Mesothelial cell of epicardium (in vitro differentiated cells): Measurements from ENCODE around the gene TRAPPC11. TPM values are rescaled to one million over a fixed set of nuclear protein-coding genes. Genes with fewer than 3 reads are reported as not detected.

Experiments used
- DNase-seq, 2 experiments: peaks; one replicate each; pipeline ENCODE4 v3.0.0; 2021; ENCODE audit warnings: low spot score in 2 of 2; ENCODE audit not compliant: unreplicated experiment in 2 of 2
- H3K27ac Mint-ChIP-seq: 2 replicates; pipeline ENCODE4 v1.8.0; 2021; ENCODE audit warnings: mixed read lengths
- H3K27me3 Mint-ChIP-seq: 2 replicates; pipeline ENCODE4 v1.8.0; 2021; ENCODE audit warnings: low read depth, mixed read lengths
- H3K36me3 Mint-ChIP-seq: 2 replicates; pipeline ENCODE4 v1.8.0; 2021; ENCODE audit warnings: mixed read lengths
- H3K4me1 Mint-ChIP-seq: 2 replicates; pipeline ENCODE4 v1.8.0; 2021; ENCODE audit warnings: mixed read lengths
- H3K4me3 Mint-ChIP-seq: 2 replicates; pipeline ENCODE4 v1.8.0; 2021; ENCODE audit warnings: mild to moderate bottlenecking, moderate library complexity, mixed read lengths
- H3K9me3 Mint-ChIP-seq: 2 replicates; pipeline ENCODE4 v1.8.0; 2021; ENCODE audit warnings: mixed read lengths
- total RNA-seq: library from RNA; stranded (reverse); gene quantifications from 3 replicates; pipeline ENCODE4 v1.2.1, GENCODE V29; 2021
- TF ChIP-seq, protein P1 (sequence below): fragments of 200-600 bp; sonication (generic); IDR thresholded peaks from one replicate; pipeline ENCODE4 v1.5.0; 2021; ENCODE audit warnings: antibody characterized with exemption; ENCODE audit not compliant: unreplicated experiment

Gene TRAPPC11
- total RNA-seq, 1 donor from 2014 or later: 47.3 TPM

DNA sequence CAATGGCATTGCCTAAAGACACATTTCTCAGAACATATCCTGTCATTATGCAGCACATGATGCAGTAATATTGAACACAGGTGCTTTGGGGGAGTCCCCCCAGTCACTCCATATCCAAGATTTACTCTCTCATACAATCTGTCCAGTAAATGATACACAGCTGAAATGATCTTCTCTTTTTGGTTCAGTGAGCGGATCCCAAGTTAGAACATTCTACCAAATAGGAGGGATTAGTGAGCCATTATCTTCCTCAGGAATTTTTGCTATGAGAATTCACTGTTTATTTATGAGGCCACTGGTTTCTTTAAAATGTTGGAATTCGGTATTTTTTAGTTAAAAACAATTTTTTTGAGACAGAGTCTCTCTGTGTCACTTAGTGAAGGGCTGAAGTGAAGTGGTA, 96.5 kb downstream of the TRAPPC11 start:
- Mint-ChIP-seq H3K9me3 (peaks cover 23% of the 10 kb centered on the region), H3K27ac (no peak overlapping the region), H3K4me1 (peaks cover 4% of the 10 kb centered on the region), H3K4me3 (no peak overlapping the region), H3K27me3 (no peaks in the 10 kb centered on the region), H3K36me3 (no peaks in the 10 kb centered on the region)
- DNase-seq: no peak
- TF ChIP-seq, protein P1, sequence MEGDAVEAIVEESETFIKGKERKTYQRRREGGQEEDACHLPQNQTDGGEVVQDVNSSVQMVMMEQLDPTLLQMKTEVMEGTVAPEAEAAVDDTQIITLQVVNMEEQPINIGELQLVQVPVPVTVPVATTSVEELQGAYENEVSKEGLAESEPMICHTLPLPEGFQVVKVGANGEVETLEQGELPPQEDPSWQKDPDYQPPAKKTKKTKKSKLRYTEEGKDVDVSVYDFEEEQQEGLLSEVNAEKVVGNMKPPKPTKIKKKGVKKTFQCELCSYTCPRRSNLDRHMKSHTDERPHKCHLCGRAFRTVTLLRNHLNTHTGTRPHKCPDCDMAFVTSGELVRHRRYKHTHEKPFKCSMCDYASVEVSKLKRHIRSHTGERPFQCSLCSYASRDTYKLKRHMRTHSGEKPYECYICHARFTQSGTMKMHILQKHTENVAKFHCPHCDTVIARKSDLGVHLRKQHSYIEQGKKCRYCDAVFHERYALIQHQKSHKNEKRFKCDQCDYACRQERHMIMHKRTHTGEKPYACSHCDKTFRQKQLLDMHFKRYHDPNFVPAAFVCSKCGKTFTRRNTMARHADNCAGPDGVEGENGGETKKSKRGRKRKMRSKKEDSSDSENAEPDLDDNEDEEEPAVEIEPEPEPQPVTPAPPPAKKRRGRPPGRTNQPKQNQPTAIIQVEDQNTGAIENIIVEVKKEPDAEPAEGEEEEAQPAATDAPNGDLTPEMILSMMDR: no peak

DNA sequence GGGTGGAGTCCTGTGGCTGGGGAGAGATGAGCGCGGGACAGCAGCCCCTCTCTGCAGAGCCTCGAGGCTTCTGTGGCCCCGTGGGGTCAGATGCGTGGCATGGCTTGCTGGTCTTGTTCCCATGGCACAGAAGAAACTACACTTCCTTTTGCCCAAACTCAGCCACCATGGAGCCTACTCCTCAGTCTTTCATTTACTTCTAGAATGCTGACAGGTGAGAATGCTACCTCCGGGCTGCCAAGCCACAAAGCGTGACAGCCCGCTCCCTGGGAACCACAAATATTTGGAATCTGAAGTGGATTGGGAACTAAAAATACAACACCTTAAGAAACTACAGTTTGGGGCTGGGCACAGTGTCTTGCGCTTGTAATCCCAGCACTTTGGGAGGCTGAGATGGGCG, 98.0 kb downstream of the TRAPPC11 start:
- TF ChIP-seq, protein P1: no peak
- Mint-ChIP-seq H3K27me3 (no peaks in the 10 kb centered on the region), H3K4me3 (no peak overlapping the region), H3K36me3 (no peaks in the 10 kb centered on the region), H3K27ac (no peak overlapping the region), H3K9me3 (peaks cover 15% of the 10 kb centered on the region), H3K4me1 (peaks cover 4% of the 10 kb centered on the region)
- no peak for DNase-seq

DNA sequence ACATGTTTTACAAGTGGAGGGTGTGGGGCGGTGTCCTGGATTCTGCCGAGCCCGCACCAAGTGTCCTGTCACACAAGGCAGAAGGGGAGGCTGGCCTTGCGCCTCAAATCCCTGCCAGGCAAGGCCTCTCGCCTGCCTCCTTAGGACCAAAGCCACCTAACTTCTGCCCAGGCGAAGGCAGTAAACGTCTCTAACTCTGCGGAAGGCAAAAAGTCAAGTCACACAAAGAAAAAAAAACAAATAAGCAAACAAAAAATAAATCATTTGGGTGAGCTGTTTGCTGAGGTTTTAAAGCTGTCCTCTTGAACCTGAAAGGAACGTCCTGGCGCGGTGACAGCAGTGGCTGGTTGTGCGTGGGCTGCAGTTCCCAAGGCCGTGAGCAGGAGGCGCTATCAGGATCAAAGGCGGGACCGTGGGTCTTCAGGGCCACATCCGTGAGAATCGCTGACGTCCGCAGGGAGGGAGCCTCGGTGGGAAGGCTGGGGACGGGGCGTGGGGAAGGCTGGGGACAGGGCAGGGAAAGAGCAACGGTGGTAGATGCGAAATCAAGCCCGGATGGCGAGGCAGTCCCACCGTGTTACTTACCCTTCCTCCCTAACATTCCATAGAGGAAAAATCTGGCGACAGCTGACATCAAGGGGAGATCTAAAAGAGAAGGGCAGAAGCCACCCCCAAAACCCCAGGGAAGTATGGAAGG, 99.1 kb downstream of the TRAPPC11 start:
- Mint-ChIP-seq H3K4me3 (peak overlapping the region; percentile 13), H3K27me3 (peaks cover 1% of the 10 kb centered on the region), H3K36me3 (no peaks in the 10 kb centered on the region), H3K4me1 (peaks cover 4% of the 10 kb centered on the region), H3K27ac (no peak overlapping the region), H3K9me3 (peaks cover 8% of the 10 kb centered on the region)
- TF ChIP-seq, protein P1: no peak
- DNase-seq: no peak

DNA sequence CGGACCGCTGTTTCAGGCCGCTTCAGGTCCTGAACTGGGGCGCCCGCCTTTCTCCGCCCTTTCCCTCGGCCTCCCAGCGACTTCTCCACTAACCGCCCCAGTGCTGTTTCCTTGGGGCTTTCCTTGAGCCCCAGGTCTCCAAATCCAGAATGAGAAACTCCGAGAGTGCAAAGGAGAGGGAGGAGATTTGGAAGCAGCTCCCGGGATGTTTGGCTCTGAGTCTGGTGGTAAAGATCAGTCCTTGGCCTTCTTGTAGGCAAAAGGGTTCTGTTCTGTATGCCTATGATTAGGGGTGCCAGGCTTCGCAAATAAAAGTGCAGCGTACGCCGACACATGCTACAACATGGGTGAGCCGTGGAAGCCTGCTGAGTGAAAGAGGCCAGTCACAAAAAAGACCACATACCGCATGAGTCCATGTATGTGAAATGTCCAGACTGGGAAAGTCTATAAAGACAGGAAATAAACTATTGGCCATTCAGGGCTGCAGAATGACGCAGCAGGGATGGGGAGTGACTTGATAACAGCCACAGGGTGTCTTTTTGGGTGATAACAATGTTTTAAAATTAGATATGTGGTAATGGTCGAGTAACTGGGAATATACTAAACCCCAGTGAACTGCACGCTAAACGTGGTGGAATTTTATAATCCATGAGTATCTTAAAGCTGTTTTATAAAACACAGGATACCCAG, 99.8 kb downstream of the TRAPPC11 start:
- TF ChIP-seq, protein P1: no peak
- peaks cover 4% of the 10 kb centered on the region for H3K4me1 Mint-ChIP-seq
- peak overlapping the region; percentile 10 for H3K4me3 Mint-ChIP-seq

DNA sequence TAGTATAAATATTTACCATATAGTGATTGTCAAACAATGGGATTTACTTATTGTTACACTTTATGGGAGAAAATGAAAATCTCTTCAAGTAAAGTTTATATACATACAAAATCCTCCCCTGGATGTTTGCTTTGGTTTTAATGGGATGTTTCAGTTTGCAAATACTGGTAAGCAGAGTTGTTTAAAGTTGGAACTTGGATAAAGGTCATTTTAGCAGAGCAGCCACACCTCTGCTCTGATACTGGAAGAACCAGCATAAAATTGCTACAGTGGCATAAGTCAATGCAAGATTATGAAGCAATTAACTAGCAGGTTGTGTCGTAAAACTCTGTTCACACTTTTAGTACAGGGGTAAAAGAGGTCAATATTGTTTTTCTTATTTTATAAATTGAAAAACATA, 101.2 kb downstream of the TRAPPC11 start:
- no peak overlapping the region for H3K4me3 Mint-ChIP-seq
- TF ChIP-seq, protein P1: no peak
- peaks cover 5% of the 10 kb centered on the region for H3K9me3 Mint-ChIP-seq
- peaks cover 1% of the 10 kb centered on the region for H3K27me3 Mint-ChIP-seq
- no peak for DNase-seq
- H3K36me3 Mint-ChIP-seq: no peaks in the 10 kb centered on the region
- H3K4me1 Mint-ChIP-seq: peaks cover 4% of the 10 kb centered on the region
- H3K27ac Mint-ChIP-seq: no peak overlapping the region

More for the DNA sequence above, 99.8 kb downstream of the TRAPPC11 start:
- Mint-ChIP-seq H3K36me3 (no peaks in the 10 kb centered on the region), H3K27ac (no peak overlapping the region), H3K9me3 (peaks cover 8% of the 10 kb centered on the region), H3K27me3 (peaks cover 1% of the 10 kb centered on the region)
- no peak for DNase-seq

Other genes with a start within 250 kb of the TRAPPC11 start
- 41.8 to 42.8 TPM (median 42.3 TPM) in 3 replicates for gene CDKN2AIP, start 214.7 kb upstream of the TRAPPC11 start, total RNA-seq
- 10.1 to 11.4 TPM (median 11.3 TPM) in 3 replicates for gene ING2, start 154.2 kb upstream of the TRAPPC11 start, total RNA-seq
- 13.8 to 16.7 TPM (median 14.8 TPM) in 3 replicates for gene RWDD4, start 108 bp upstream of the TRAPPC11 start, total RNA-seq
- 95.6 to 104 TPM (median 103 TPM) in 3 replicates for gene STOX2, start 246.0 kb downstream of the TRAPPC11 start, total RNA-seq